Inferior parietal cortex (tissue), 1 donor: ENCODE data around the gene CPLANE2.
"Not testable (repeated sequence)": the region's sequence is repeated elsewhere in the genome, so short reads cannot be mapped to it uniquely, and the experiment has no call there.

Source experiments
- DNase-seq: peaks from one replicate; pipeline ENCODE4 v3.0.0-alpha.2; 2016; ENCODE audit errors: extremely low spot score

The CPLANE2 gene

DNA sequence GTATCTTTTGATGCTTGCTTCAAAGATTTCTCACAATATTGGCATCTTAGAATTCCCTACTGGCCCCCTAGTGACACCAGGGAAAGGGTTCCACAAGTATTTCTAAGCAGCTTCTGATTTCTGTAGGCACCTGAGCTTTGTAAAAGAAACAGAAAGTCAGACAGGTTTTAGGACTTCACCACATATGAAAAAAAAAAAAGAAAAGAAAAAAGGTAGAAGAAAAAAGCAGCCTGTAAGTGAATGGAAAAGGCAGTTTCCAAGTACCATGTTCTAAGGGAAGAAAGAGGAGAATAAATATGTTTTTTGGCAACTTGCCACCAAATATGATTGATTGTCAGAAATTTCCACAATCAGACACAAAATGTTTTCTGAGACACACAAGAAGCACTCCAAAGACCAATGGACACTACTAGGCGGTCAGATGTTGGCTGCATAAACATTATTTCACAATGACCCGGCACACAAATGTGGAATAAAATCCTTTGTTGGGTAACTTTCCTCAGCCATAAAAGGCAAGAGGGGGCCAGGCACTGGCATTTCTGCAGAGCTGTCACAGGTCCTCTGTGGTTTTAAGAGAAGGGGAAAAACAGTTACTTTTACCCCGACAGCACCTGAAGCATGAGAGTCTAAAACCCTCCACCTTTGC lies 12.7 kb upstream of the CPLANE2 start:
- DNase-seq: no peak

DNA sequence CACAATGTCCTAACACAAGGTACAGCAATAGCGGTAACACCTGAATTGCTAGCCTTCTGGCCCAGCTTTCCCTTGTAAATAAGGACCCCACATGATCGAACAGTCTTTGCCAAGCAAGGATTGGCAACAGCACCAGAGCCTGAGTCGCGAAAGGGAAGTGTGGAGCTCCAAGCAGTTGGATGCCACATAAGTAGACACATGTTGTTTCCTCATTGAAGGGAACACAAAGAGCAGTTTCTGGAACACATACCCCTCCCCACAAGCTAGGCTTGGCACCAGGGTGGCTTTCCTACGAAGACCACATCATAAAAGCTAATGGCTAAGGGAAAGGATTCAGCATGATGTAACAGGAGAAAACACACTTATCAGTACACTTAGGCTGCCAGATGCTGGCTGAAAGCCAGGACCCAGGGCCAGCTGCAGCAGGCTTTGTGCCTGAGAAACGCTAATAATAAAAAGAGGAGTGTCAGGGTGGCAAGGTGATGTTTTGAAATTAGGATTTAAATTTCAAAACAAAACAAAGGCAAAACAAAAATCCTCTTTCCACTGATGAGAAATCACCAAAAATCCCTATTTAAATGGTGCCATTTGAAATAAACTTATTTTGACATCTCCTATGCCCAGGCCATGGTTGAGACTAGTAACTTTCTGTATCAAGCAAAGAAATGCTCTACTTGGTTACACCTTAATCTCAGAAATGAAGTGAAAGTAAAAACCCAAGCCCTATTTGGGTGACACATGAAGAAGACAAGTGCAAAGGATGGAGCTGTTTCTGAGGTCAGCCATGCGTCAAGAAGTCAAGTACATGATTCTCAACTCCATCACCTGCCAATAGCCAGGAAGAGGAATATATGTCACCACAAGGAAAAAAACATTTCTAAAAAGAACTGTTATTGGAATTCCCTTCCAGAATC lies 11.9 kb upstream of the CPLANE2 start:
- DNase-seq: peak; percentile 82

DNA sequence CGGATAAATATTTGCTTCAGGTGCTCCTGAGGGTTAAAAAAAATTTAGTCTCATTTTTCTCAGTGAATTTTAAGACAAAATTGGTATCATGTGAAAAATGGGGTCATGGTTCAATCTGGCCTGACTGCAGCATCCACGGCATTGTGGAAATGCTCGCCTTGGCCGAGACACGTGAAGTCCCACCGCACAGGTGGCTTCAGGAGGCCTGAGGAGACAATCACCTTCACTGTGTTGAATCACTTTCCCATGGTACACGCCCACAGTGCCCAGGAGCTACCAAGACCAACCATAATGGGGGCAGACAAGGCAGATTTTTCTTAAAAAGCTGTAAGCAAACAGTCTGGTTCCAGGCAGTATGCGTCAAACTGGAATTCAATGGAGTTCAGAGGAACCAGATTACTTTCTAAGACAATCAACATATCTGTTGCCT lies 11.0 kb upstream of the CPLANE2 start:
- DNase-seq: no peak

DNA sequence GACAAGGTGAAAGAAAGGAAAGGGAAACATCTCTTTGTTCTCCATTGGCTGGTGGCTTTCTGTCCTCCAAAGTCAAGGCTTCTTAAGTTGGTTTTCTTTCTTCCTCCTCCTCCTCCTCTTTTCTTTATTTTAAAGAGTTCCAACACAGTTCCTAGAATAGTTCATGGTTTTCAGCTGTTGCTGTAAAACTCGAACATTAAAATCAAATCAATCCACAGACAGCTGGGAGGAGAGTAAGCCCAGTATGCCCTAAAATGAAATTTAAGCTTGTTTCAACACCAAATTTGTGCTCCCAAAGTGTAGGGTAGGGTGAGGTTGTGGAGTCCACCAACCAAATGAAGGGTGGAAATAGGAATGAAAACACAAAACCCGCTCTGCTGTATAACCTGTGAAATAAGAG lies 10.5 kb upstream of the CPLANE2 start:
- no peak for DNase-seq

DNA sequence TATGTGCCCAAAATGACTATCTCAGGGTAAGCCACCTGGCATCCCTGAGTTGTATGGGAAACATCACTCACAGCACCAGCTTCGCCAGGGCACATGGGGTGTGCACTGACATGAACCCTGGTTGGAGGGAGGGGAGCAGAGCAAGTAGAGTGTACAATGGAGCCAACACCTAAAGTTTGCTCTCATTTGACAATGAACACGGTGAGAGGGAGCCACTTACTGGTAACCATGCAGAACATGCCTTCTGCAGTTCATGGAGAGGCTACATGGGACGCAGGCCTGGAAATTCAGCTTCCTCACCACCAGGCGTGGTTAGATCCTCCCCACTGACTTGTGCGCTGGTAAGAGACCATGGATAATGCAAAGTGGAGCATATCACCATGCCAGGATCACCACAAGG lies 10.0 kb upstream of the CPLANE2 start:
- DNase-seq: no peak

DNA sequence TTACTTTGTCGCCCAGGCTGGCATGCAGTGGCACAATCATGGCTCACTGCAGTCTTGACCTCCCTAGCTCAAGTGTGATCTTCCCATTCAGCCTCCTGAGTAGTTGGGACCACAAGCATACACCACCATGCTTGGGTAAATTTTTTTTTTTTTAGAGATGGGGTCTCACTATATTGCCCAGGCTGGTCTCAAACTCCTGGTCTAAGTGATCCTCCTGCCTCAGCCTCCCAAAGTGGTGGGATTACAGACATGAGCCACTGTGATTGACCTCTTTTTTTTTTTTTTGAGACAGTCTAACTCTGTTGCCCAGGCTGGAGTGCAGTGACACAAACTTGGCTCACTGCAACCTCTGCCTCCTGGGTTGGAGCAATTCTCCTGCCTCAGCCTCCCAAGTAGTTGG lies 9.3 kb upstream of the CPLANE2 start:
- not testable (repeated sequence) for DNase-seq

DNA sequence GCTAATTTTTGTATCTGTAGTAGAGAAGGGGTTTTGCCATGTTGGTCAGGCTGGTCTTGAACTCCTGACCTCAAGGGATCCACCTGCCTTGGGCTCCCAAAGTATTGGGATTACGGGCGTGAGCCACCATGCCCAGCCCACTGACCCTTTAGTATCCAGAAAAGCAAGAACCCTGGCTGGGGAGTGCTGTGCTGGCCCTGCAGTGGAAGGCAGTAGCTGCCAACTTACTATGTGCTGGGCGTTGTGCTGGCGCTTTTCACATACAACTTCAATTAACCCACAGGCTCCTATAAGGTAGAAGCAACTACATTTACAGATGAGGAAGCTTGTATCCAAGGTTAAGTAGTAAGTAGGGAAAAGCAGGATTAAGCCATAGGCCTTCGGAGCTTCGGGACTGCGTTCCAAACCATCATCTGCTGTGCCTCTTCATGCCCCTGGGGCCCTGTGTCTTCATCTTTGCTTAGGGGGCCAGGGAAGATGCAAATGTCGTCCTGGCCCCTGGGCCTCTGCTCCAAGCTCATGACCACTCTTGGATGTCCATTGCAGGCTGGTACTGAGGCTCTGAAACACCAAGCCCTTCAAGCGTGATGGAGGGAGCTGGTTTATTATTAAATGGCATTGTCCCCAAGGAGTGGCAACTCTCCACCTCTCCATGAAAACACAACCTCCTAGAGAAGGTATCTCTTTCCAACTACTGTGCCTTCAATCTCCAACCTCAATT lies 8.7 kb upstream of the CPLANE2 start:
- no peak for DNase-seq

DNA sequence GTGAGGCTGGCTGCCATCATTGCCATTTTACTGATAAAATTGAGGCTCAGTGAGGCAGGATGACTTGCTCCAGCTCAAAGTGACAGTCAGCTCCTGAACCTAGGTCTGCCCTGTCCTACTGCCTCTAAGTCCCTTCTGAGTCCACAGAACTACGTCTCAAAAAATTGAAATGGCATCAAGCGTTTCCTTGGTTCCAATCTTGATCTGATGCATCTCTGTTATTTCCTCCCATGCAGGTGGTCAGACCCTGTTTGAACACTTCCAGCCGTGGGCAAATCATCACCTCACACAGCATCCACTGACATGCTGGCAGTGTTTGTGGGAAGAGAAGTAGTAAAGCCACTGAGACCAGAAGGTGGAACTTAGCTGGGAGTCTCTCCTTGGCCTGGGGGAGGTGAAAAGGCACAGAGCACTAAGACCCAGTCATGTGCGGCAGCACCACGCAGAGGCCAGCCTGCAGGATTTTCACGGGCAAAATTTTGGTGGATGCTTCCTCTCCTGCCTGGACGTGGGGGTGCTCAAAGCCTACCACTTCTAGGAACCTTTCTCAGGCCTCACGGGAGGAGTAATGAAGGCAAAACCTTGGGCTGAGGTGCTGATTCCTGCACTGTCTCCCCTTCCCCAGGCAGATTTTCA lies 7.8 kb upstream of the CPLANE2 start:
- no peak for DNase-seq

DNA sequence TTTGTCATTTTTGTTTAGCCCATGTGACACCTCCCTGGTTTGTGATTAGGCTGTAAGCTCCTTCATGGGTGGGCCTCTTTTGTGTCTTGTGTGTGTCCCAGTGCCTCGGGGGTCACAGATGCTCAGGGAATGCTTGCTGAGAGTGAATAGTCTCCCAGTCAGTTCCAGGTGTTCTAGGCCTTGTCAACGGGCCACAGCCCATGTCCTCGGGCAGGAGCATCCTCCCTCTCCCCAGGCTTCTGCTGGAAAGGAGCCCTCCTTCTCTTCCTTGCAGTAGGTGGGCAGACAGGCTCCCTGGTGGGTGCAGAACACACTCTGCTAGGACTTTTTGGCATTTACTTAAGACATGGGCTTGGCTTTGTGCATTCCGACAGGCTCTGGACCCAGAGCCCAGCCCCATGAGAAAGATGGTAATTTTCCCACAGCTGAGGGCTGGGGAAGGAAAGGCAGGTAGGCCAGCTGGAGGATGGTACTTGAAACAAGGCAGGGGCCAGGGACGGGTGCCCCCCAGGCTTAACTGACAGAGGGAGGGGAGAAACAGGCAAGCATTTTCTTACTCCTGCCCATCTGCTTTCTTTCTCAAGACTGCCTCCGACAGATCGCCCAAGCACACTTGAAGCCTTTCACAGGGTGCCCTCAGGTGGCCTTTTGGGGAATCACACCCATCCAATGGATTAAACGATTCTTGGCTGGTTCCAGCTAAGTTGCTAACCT lies 7.1 kb upstream of the CPLANE2 start:
- peak; percentile 87 for DNase-seq

DNA sequence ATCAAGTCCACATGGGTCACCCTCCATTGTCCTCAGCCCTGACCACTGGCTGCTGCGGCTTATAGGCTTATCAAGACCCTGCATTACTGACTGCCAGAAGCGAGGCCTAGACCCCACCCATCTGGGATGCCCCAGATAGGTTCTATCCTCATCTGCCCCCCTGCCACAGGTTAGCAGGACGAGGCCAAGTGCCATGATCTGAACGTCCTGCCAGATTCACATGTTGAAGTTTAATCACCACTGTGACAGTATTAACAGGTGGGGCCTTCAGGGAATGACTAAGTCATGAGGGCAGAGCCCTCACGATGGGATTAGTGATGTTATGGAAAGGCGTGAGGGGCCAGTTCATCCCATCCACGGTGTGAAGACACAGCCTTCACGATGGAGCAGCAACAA lies 6.2 kb upstream of the CPLANE2 start:
- no peak for DNase-seq

DNA sequence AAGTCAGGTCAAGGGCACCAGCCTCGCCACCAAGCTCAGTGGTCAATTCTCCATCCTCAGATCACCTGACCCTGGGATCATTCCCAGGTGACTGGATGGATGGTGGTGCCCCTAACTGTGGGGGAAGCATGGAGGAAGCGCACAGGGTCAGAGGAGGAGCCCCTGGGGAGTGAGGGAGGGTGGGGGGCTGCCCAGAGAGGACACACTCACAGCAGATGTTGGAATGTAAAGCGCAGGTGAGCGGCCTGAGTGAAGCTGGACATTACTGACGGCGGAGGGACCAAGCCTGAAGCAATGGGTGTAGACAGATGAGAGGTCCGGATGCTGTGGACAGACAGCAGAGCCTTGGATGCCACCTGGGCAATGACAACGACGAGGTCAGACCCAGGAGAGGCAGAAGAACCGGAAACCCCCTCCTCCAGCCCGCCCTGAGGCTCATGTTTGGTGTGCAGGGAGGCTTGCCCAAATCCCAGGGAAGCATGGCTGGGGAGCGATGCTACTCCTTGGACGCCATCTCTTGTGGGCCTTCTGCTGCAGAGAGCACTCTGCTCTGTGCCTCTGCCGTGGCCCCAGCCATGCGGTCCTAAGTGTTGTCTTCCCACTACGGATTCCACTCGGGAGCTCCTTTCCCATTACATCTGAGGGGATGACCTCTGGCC lies 5.7 kb upstream of the CPLANE2 start:
- no peak for DNase-seq

DNA sequence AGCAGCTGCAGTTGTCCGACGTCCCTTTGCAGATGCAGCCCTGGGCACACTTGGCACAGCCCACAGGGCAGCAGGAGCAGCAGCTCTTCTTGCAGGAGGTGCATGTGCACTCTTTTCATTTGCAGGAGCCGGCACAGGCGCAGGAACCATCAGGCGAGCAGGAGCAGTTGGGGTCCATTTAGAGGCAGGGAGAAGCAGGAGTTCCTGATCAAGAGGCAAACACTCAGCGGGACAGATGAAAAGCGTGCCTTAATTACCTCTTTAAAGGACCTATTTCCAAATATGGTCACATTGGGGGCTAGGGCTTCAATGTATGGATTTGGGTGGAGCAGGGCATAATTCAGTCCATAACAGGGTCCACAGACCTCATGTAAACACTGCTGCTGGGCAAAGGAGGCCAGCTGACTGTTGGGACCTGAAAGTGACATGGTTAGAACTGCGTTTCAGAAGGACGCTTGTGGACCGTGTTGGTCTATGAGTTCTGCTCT lies 4.3 kb upstream of the CPLANE2 start:
- DNase-seq: no peak

DNA sequence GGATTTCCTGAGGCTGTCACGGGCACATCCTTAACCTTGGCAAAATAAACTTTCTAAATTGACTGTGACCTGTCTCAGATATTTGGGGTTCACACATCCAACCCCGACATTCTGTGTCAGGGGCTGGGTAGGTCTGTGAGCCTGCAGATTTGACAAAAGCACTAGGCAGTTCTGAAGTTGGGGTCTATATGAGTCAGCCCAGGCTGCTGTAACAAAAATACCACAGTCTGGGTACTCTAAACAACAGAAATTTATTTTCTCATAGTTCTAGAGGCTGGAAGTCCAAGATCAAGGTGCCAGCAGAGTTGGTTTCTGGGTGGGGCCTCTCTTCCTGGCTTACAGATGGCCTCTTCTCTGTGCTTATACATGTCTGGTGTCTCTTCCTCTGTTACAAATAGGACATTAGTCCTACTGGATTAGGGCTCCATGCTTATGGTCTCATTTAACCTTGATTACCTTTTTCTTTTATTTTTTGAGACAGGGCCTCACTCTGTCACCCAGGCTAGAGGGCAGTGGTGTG lies 3.0 kb upstream of the CPLANE2 start:
- no peak for DNase-seq

DNA sequence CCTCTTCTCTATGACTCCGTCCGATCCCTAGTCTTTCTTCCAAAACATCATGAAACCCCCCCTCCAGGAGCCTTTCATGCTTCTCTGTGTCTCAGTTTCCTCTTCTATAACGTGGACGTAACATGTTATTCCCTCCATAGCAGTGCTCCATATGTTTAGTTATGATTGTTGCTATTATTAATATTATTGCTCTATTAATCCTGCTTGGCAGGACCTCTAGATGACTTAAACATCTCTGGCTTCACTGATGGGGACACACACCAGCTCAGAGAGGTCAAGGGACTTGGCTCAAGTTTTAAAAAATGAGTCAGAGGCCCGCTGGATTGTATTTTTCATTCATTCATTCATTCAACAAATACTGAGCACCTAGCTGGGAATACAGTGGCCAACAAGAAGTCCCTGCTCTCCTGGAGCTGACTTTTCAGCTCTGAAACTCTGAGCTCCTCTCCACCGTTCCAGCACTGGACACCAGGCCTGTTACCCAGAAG lies 404 bp upstream of the CPLANE2 start:
- DNase-seq: no peak

DNA sequence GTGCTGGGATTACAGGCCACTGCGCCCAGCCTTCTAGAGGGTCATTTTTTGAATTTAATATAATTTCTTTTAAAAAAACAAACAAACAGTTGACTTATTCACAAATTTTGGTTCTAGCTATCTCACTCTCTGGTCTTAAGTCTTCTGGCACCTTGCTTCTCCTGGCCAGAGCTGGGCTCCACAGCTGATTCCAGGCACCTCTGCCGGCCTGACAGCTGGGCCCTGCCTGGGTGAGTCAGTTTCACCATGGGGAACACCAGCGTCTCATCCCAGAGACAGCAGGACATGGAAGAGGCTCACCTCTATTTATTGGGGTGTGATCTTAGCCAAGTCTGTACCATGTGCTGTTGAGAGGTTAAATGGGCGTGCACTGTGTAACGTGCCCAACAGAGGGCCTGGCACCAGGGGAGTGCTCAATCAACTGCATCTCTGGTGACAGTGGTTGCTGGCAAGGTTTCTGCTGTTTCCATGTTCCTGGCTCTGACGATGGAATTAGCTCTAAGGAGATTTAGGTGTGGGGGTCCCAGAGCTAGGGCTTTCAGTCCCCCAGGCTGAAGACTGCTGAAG lies 956 bp downstream of the CPLANE2 start:
- DNase-seq: no peak

DNA sequence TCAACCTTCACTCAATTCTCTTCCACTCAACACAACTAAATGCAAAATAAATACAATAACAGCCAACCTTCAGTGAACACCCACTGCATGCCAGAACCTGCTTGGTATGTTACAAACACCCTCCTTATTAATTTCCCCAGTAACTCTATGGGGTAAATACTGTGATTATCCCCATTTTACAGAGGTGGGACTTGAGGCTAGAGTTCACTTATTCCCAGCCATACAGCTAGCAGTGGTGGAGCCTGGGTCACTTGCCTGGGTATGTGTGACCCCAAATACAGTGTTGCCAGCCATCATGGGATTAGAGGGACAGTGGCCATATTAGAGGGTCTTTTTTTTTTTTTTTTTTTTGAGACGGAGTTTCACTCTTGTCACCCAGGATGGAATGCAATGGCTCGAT lies 1.6 kb downstream of the CPLANE2 start:
- DNase-seq: no peak

DNA sequence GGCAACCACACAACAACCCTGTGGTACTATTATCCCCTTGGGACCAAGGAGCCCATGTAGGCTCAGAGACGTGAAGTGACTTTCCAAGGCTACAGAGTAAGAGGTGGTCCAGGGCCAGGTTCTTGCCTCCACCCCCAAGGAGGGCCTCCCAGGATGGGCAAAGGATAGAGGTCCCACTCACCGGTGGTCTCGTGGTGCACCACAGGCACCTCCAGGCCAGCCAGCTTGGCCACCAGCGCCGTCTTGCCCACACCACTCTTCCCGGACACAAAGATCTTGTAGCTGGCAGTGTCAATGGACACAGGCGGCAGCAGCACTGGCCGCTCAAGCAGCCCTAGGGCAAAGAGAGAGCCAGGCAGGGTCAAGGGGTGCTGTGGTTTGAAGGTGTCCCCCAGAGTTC lies 3.6 kb downstream of the CPLANE2 start:
- no peak for DNase-seq

DNA sequence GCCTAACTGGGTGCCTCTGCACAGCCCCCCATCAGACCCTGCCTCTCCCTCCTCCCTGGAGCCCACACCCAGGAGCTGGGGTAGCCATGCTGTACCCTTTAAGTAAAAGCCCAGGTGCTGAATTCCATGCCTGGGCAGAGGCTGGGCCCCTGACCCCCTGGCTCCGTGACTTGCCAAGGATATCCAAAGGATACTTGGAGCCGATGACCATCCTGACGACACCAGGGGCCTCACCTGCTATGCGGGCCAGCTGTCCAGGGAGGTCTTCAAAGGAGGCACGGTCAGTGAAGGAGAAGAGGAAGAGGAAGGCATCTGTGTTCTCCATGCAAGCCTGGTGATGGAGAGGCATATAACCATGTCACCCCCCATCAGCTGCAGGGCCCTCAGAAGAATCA lies 4.7 kb downstream of the CPLANE2 start:
- DNase-seq: no peak

DNA sequence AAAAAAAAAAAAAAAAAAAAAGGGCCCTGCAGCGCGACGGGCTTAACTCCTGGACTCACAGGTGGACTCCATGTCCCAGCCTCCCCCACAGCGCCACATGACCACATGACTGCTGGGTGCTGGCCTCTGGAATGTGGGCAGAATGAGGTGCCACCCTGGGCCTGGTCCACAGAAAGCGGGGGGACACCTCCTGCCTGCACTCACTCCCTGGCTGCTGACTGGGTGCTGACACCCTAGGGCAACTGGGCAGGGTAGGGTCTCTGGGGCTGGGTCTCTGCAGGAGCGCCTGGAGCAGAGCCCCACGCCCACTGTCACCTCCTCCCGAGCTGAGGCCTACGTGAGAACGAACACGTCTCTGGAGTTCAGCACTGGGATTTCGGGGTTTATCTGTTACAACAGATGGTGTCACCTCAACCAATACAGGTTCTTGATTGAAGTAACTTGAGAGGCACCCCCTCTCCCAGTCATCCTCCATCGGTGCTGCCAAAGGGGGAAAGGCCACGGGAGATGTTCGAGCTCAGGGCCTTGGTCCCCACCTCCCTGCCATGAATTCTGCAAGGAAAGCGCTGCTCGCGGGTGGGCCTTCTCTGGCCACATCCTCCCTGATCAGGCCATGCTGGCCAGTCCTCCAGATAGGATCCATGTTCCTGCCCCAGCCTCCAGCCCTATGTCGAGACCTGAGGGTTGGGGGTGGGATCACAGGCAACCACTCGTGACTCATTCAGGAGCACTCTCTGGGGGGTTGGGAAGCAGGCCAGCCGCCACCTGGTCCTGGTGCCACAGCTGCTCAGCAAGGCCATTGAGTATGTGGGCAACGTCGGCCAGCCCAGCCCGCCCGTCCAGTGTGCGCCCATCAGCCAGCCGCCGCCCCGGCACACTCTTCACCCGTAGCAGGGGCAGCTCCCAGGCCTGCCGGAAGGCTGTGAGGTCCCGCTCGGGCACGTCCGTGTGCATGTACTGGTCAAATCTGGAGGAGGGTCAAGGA lies 5.4 kb downstream of the CPLANE2 start:
- DNase-seq: no peak
